Measurements from ENCODE around the gene NR6A1.

NR6A1 gene

DNA sequence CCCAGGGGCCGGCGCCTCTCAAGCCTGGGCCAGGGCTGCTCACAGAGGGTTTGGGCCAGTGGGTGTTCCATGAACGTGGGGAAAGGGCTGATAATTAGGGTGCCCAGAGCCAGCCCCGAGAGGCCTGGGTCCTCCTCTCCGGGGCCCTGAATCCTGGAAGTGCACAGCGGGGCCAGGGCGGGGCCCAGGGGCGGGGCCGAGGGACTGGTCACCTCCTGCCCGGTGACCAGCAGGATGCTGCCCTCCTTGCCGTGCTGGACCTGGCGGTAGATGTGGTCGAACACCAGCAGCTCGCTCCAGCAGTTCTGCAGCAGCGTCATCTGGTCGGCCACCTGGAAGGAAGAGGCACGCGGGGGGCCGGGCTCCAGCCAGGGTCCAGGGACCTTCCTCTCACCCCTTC, 278.3 kb downstream of the NR6A1 start:
- no peak for DNase-seq (ENCODE audit: low spot score in 2 of 2)
- Histone ChIP-seq H3K4me3 (no peak overlapping the region), H3K9me3 (no peaks in the 10 kb centered on the region), H3K36me3 (replicated peaks) (no peaks in the 10 kb centered on the region), H3K4me1 (no peaks in the 10 kb centered on the region), H3K27me3 (ENCODE audit: low read depth) (no peaks in the 10 kb centered on the region; the same call in 1 of the 2 replicates)
- in situ Hi-C loops (cut with MboI; ENCODE audit: low sequenced_read_pairs) = no loop called here

DNA sequence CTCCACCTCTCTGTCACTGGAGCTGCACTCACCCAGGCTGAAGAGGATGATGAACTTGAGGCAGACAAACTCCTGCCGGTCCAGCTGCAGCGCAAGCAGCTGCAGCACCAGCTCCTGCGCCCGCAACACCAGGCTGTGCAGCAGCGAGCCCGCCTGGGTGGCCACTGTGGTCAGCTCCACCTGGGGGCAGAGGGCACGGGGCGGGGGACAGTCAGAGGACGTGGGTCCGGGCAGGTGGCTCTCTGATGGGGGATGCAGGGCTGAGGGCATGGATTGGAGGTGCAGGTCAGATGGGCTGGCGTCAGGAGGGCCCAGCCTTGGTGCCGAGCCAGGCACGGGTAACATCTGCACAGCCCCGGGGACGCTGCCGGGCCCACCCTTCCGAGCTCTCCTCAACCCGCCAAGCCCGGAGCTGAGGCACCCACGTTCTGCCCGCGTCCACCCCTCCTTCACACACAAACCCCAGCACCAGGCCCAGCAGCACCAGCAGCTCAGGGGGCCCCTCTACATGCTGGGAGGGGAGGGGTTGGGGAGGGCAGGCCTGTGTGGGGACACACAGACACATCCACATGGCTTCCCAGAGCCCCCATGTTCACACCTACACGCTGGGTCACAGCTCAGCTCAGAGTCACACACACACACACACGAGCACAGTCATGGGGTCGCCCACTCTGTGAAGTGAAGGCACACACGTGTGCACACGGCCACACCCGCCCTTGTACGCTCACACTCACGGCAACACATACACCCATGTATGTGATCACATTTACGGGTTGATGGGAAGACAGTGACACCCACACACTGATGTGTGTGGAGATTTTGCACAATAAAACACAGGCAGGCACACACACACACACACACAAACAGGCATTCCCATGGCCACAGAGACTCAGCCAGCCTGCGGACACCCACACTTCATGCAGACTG, 279.8 kb downstream of the NR6A1 start:
- no peaks in the 10 kb centered on the region for H3K4me1 ChIP-seq
- H3K9me3 ChIP-seq = no peaks in the 10 kb centered on the region
- DNase-seq (ENCODE audit: low spot score in 2 of 2) = no peak
- no peaks in the 10 kb centered on the region for H3K36me3 ChIP-seq (replicated peaks)
- in situ Hi-C loops (cut with MboI; ENCODE audit: low sequenced_read_pairs) = no loop called here
- H3K27me3 ChIP-seq (ENCODE audit: low read depth) = no peaks in the 10 kb centered on the region; the same call in 1 of the 2 replicates
- no peak overlapping the region for H3K4me3 ChIP-seq

DNA sequence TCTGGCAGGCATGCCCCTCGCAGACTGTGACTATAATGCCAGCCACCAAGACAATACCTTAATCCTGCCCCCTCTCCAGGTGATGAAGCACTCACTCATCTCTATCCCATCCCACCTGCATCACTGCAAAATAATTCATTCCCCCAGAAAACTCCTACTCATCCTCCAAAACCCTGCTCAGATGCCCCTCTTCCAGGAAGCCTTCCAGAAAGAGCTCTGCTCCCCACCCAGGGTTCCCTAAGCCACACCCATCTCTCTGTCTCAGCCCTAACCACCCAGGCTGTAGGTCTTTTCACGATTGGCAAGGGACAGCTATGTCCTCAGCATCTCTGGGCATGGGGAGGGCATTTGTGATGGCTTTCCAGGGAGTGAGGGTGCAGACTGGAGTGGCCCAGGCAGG, 281.1 kb downstream of the NR6A1 start:
- no peak overlapping the region for H3K4me3 ChIP-seq
- H3K9me3 ChIP-seq = no peaks in the 10 kb centered on the region
- in situ Hi-C loops (cut with MboI; ENCODE audit: low sequenced_read_pairs) = no loop called here
- DNase-seq (ENCODE audit: low spot score in 2 of 2) = no peak
- H3K27me3 ChIP-seq (ENCODE audit: low read depth) = no peaks in the 10 kb centered on the region; the same call in 1 of the 2 replicates
- H3K4me1 ChIP-seq = no peaks in the 10 kb centered on the region
- H3K36me3 ChIP-seq (replicated peaks) = no peaks in the 10 kb centered on the region

DNA sequence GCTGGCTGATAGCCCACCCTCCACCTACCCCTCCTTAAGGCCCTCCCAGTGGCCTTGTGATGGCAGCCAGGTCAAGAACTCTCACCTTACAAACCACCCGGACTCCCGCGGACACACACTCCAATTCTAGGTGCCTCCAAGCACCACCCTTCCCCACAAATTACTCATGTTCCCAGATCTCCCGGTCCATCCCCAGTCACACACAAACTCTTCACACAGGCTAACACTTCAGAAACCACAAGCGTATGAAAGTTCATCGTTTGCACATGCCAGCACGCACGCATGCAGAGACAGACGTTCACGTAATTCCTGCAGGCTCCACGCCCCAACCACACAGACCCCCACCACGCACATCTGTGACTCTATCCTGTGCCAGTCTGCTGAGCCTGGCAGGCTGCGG, 281.9 kb downstream of the NR6A1 start:
- no peaks in the 10 kb centered on the region; the same call in 1 of the 2 replicates for H3K27me3 ChIP-seq (ENCODE audit: low read depth)
- DNase-seq (ENCODE audit: low spot score in 2 of 2) = no peak
- no peaks in the 10 kb centered on the region for H3K36me3 ChIP-seq (replicated peaks)
- in situ Hi-C loops (cut with MboI; ENCODE audit: low sequenced_read_pairs) = no loop called here
- no peaks in the 10 kb centered on the region for H3K4me1 ChIP-seq
- no peak overlapping the region for H3K4me3 ChIP-seq
- H3K9me3 ChIP-seq = no peaks in the 10 kb centered on the region

DNA sequence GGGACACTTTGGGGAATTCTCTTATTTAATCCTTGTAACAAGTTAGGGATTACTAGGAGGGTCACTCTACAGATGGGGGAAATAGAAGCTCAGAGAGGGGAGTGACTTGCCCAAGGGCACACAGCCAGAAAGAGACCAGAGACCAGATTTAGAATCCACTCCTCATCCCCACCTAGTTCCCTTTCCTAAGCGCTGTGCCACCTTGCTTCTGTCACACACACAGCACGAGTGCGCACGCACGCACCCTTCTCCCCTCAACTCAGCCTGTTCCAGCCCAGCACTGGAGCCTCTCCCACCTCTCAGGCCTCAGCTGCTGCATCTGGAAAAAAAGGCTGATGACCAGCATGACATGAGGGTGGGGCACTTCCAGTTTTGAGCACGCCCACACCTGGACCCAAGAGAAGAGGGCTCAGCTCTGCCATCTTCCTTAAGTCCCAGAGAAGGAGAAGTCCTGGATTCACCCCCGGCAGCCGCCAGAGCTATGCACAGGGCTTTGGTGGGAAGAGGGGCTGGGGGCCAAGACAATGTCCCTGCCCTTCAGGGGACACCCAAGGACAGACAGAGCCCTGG, 282.4 kb downstream of the NR6A1 start:
- DNase-seq (ENCODE audit: low spot score in 2 of 2) = no peak
- Histone ChIP-seq H3K4me3 (no peak overlapping the region), H3K36me3 (replicated peaks) (no peaks in the 10 kb centered on the region), H3K27me3 (ENCODE audit: low read depth) (no peaks in the 10 kb centered on the region; the same call in 1 of the 2 replicates), H3K9me3 (no peaks in the 10 kb centered on the region), H3K4me1 (no peaks in the 10 kb centered on the region)
- in situ Hi-C loops (cut with MboI; ENCODE audit: low sequenced_read_pairs) = no loop called here

DNA sequence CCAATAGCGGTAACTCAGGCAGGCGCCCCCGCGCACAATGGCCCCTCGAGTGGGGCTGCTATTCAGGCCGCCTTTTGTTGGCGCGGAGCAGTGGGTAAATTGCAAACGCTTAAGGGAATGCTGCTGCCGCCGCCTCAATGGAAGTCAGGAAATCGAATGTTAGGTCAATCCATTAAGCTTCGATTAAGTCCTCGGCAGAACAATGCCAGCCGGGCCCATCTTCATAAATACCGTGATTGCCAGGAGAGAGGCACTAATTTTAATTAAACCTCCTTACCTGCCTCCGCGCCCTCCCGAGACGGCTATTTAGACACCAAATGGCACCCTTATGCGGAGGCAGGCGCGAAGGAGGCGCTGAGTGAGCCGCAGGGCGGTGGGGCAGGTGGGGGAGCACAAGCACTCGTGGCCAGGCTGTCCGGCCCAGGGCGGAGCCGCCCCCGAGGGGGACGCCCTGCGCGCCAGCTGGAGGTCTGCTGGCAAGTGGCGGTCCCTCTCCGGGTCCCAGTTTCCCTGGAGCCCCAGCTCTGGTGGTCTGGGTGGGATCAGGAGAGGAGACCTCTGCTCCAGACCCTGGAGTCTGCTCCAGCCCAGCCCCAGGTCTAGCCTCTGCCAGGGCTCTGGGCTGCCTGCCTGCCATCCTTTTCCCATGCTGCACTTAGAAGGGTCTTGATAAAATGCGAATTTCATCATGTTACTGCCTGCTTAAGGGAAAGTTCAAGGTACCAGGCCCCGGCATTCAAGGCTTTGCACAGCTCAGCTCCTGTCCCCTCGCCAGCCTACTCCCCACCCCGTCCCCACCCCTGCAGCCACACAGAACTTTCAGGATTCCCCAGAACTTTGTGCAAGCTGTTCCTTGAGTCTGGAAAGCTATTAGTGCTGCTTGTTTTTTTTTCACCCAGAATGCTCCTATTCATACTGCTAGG, 283.6 kb downstream of the NR6A1 start:
- no peaks in the 10 kb centered on the region for H3K36me3 ChIP-seq (replicated peaks)
- DNase-seq (ENCODE audit: low spot score in 2 of 2) = peak in 1 of 2 experiments; percentile 43
- in situ Hi-C loops (cut with MboI; ENCODE audit: low sequenced_read_pairs) = no loop called here
- no peaks in the 10 kb centered on the region; the same call in 1 of the 2 replicates for H3K27me3 ChIP-seq (ENCODE audit: low read depth)
- no peaks in the 10 kb centered on the region for H3K4me1 ChIP-seq
- no peak overlapping the region for H3K4me3 ChIP-seq
- H3K9me3 ChIP-seq = no peaks in the 10 kb centered on the region

DNA sequence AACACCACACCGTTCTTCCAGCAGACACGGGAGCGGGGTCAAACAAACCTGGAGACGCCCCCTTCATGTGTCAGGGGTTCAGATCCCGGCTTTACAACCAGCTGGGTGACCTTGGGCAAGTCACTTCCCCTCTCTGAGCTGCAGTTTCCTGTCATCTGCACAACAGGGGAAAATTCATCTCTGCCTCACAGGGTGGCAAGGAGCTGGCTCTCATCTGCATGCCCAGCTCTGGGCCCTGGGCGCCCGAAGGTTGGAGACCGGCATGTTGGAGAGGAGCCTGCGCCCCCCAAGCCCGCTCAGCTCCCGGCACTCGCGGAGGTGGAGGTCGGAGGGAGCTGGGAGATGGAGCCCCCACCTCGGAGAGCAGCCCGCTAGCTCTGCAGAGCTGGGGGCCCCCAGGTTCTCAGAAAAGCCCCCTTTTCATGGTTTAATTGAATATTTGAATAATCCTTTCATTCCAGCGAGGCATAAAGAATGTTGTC, 284.3 kb downstream of the NR6A1 start:
- H3K27me3 ChIP-seq (ENCODE audit: low read depth) = no peaks in the 10 kb centered on the region; the same call in 1 of the 2 replicates
- H3K36me3 ChIP-seq (replicated peaks) = no peaks in the 10 kb centered on the region
- H3K4me3 ChIP-seq = no peak overlapping the region
- in situ Hi-C loops (cut with MboI; ENCODE audit: low sequenced_read_pairs) = no loop called here
- no peaks in the 10 kb centered on the region for H3K4me1 ChIP-seq
- H3K9me3 ChIP-seq = no peaks in the 10 kb centered on the region
- DNase-seq (ENCODE audit: low spot score in 2 of 2) = no peak

DNA sequence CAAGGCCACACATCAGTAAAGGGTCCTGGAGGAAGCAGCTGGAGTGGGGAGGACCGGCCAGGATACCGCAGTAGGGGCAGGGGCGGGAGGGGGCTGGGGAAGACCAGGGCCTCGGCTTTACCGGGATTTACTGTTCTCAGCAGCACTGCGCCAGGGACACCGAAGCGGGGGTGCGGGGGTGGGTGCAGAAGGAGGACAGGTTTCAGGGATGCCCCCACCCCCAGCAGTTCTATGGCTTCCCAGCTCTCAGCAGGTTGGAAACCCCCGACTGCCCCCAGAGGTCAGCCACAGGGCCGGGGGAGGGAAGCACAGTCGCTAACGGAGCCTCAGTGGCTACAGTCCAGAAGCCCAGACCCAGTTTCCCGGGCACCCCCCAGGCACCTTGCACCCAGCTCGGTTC, 285.2 kb downstream of the NR6A1 start:
- no peaks in the 10 kb centered on the region for H3K9me3 ChIP-seq
- no peak for DNase-seq (ENCODE audit: low spot score in 2 of 2)
- no peaks in the 10 kb centered on the region for H3K36me3 ChIP-seq (replicated peaks)
- no peaks in the 10 kb centered on the region for H3K4me1 ChIP-seq
- no peaks in the 10 kb centered on the region; the same call in 1 of the 2 replicates for H3K27me3 ChIP-seq (ENCODE audit: low read depth)
- no peak overlapping the region for H3K4me3 ChIP-seq
- in situ Hi-C loops (cut with MboI; ENCODE audit: low sequenced_read_pairs) = no loop called here

DNA sequence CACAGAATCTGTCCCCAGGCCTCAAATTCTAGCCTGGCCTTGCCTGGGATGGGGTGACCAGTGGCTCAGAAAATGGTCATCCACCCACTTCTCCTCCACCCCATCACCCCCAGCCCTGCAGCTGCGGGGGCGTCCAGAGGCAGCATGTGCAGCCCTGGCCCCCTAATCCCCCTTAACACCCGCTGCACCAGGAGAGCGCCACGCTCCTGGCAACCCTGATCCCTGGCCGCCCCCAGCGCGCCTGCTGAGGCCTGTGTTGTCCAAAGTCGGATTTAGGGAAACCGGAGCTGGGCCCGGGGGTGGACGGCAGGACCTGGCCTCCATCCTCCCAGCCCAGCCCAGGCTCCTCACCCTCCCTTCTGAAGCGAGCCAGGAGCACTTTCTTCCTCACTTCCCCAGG, 285.9 kb downstream of the NR6A1 start:
- no peaks in the 10 kb centered on the region for H3K36me3 ChIP-seq (replicated peaks)
- DNase-seq (ENCODE audit: low spot score in 2 of 2) = no peak
- in situ Hi-C loops (cut with MboI; ENCODE audit: low sequenced_read_pairs) = no loop called here
- no peaks in the 10 kb centered on the region for H3K4me1 ChIP-seq
- H3K9me3 ChIP-seq = no peaks in the 10 kb centered on the region
- no peaks in the 10 kb centered on the region; the same call in 1 of the 2 replicates for H3K27me3 ChIP-seq (ENCODE audit: low read depth)
- H3K4me3 ChIP-seq = no peak overlapping the region

DNA sequence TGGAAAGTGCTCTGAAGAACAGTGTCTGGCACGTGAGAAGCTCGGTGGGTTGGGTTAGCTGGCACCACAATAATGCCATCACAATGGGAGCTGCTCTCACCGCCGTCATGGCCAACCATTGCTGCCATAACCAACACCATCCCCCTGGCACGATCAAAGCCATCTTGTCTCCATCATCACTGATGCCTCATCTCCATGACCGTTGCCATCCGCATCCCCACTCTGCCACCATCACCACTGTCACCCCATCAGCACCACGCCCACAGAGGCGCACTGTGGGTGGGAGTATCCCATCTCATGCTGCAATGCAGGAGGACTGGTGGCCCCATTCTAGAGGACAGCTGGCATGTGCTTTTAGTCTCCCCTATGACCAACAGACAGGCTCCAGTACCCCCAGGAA, 287.6 kb downstream of the NR6A1 start:
- Histone ChIP-seq H3K27me3 (ENCODE audit: low read depth) (no peaks in the 10 kb centered on the region; the same call in 1 of the 2 replicates), H3K9me3 (no peaks in the 10 kb centered on the region), H3K4me3 (no peak overlapping the region), H3K36me3 (replicated peaks) (no peaks in the 10 kb centered on the region), H3K4me1 (peaks cover 1% of the 10 kb centered on the region)
- DNase-seq (ENCODE audit: low spot score in 2 of 2) = no peak
- in situ Hi-C loops (cut with MboI; ENCODE audit: low sequenced_read_pairs) = no loop called here

DNA sequence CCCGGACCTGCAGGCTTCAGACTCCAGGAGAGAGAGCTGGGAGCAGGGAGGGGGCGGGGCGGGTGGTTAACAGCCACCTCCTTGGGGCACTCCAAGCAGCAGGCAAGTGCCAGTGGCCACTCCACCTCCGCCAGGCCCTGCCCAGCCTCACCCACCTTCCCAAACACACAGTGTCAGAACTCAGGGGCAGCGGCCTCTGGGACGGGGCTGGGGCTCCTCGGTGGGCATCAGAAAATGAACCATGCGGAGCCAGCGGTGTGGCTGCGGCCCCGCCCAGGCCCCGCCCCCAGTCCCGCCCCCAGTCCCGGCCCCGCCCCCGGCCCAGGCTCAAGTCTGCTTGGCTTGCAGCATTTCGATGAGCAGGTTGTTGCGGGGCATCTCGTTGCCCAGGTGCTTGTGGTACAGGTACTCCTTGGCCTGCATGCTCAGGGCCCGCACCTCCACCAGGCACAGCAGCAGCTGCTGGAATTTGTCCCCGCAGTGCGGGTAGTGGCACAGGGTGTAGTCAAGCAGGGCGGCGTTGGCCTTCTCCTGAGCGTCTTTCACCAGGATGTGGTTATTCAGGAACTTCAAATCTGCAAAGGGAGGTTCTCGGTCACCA, 288.6 kb downstream of the NR6A1 start:
- in situ Hi-C loops (cut with MboI; ENCODE audit: low sequenced_read_pairs) = no loop called here
- no peaks in the 10 kb centered on the region; the same call in 1 of the 2 replicates for H3K27me3 ChIP-seq (ENCODE audit: low read depth)
- peaks cover 8% of the 10 kb centered on the region for H3K4me1 ChIP-seq
- no peaks in the 10 kb centered on the region for H3K36me3 ChIP-seq (replicated peaks)
- no peaks in the 10 kb centered on the region for H3K9me3 ChIP-seq
- no peak for DNase-seq (ENCODE audit: low spot score in 2 of 2)
- H3K4me3 ChIP-seq = no peak overlapping the region

DNA sequence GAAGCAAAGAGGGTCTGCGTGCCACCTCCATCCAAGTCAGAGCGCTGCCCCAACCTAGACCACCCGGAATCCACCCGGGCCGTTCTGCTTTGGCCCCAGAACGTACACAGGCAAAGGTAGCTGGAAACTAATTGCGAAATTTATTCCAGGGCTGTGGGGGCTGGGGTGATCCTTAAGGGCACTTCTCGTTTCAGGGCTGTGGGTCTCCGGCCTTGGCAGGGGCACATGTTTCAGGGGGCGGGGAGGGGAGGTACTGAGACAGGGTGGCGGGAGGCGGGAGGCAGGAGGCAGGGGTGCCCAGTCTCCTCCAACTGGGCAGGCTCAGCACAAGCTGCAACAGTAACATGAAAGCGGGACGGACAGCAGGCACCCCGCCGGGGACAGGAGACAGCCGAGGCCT, 290.0 kb downstream of the NR6A1 start:
- no peaks in the 10 kb centered on the region for H3K27me3 ChIP-seq (ENCODE audit: low read depth)
- in situ Hi-C loops (cut with MboI; ENCODE audit: low sequenced_read_pairs) = no loop called here
- H3K4me3 ChIP-seq = no peak overlapping the region
- H3K4me1 ChIP-seq = peaks cover 12% of the 10 kb centered on the region
- no peak for DNase-seq (ENCODE audit: low spot score in 2 of 2)
- H3K36me3 ChIP-seq (replicated peaks) = no peaks in the 10 kb centered on the region
- H3K9me3 ChIP-seq = no peaks in the 10 kb centered on the region

DNA sequence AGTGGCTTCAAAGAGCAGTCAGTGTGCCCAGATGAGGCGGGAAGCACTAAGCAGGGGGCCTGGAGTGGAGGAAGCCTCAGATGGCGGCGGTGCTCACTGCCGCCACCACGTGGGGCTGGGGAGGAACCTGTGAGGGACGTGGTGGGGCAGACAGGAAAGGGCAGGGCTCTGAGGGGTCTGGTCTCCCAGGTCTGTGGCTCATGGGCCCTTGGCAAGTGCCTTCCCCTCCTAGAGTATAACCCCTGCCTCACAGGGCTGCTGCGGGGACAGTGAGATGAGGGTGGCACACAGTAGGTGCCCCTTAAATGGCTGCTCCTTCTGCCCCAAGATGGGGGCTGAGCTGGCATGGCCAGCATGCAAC, 290.5 kb downstream of the NR6A1 start:
- peak; percentile 64 to 77 for DNase-seq (ENCODE audit: low spot score in 2 of 2)
- Histone ChIP-seq H3K9me3 (no peaks in the 10 kb centered on the region), H3K4me3 (no peak overlapping the region), H3K27me3 (ENCODE audit: low read depth) (no peaks in the 10 kb centered on the region), H3K4me1 (peaks cover 12% of the 10 kb centered on the region), H3K36me3 (replicated peaks) (no peaks in the 10 kb centered on the region)
- in situ Hi-C loops (cut with MboI; ENCODE audit: low sequenced_read_pairs) = no loop called here

Data from HAP-1 (cell line).